Mucosa of descending colon (tissue), 3 donors: ENCODE data around the gene GALNT18. TPM values are rescaled to one million over a fixed set of nuclear protein-coding genes. Genes with fewer than 3 reads are reported as not detected.

Source experiments
- ATAC-seq: fragments of 200-7000 bp; cut with Tn5 transposase; one replicate; pipeline ENCODE4 v1.9.1; 2020; ENCODE audit warnings: mild to moderate bottlenecking, moderate library complexity
- DNase-seq, 3 donors: peaks; one replicate each; pipeline ENCODE4 v3.0.0-alpha.2; 2020
- H3K36me3 ChIP-seq: fragments of 200-600 bp; one replicate; pipeline ENCODE4 v1.8.0; 2021; ENCODE audit warnings: low read depth, mild to moderate bottlenecking
- H3K4me1 ChIP-seq: fragments of 200-600 bp; one replicate; pipeline ENCODE4 v1.8.0; 2021; ENCODE audit warnings: low read depth, mild to moderate bottlenecking
- H3K4me3 ChIP-seq: fragments of 200-600 bp; one replicate; pipeline ENCODE4 v1.8.0; 2021; ENCODE audit warnings: mild to moderate bottlenecking
- H3K9me3 ChIP-seq: fragments of 200-600 bp; one replicate; pipeline ENCODE4 v1.8.0; 2021; ENCODE audit warnings: mild to moderate bottlenecking
- intact Hi-C, 2 donors: fragments of 100-400 bp; cut with DNase I in 1 of 2; cut with micrococcal nuclease in 1 of 2; formaldehyde crosslinking; loops; one replicate each; pipeline versions ENCODE4 v1.11.0 to v1.11.1; 2022; cut with DNase I, micrococcal nuclease
- total RNA-seq, 3 donors: library from RNA; stranded (reverse); fragmentation: NEBNext Ultra II Directional in 2 of 3; extraction: Animal tissue kit (Norgen Biotek cat#: 25700) in 2 of 3; gene quantifications; one replicate each; pipeline versions ENCODE4 v1.2.1 to v1.2.4, GENCODE V29; 2021 to 2023
- TF ChIP-seq, protein P1 (sequence below): fragments of 200-600 bp; IDR thresholded peaks from one replicate; pipeline ENCODE4 v1.8.0; 2022; ENCODE audit warnings: antibody characterized with exemption, mild to moderate bottlenecking
- donor health status: DM: no; HTN: no; CAD: no; lungs with moderate emphysema.
- donor health status: DM: no; HTN: no; CAD: no.
- donor health status: DM: no; HTN: yes; CAD: no.

The GALNT18 gene
- total RNA-seq, 3 donors from 2014 or later = 2.0 to 27.8 (median 5.4) TPM

DNA sequence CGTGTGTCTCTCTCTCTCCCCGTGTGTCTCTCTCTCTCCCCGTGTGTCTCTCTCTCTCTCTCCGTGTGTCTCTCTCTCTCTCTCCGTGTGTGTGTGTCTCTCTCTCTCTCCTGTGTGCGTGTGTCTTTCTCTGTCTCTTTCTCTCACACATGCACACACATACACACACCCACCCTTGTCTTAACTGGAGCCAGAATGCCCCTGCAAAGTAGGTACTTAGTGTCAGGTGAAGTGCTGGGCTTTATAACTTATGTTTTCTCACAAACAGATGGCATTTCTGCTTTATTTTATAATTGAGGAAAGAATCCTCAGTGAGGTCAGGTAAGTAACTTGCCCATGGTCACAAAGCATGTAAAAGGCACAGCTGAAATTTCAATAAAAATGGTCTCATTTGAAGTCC is 374.7 kb downstream of the GALNT18 start:
- ATAC-seq (no peak), DNase-seq (no peak)
- no peaks in the 10 kb centered on the region for H3K9me3 ChIP-seq
- H3K4me3 ChIP-seq = no peak overlapping the region
- no peaks in the 10 kb centered on the region for H3K36me3 ChIP-seq
- intact Hi-C loops = no loop called here
- TF ChIP-seq, protein P1, sequence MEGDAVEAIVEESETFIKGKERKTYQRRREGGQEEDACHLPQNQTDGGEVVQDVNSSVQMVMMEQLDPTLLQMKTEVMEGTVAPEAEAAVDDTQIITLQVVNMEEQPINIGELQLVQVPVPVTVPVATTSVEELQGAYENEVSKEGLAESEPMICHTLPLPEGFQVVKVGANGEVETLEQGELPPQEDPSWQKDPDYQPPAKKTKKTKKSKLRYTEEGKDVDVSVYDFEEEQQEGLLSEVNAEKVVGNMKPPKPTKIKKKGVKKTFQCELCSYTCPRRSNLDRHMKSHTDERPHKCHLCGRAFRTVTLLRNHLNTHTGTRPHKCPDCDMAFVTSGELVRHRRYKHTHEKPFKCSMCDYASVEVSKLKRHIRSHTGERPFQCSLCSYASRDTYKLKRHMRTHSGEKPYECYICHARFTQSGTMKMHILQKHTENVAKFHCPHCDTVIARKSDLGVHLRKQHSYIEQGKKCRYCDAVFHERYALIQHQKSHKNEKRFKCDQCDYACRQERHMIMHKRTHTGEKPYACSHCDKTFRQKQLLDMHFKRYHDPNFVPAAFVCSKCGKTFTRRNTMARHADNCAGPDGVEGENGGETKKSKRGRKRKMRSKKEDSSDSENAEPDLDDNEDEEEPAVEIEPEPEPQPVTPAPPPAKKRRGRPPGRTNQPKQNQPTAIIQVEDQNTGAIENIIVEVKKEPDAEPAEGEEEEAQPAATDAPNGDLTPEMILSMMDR = no peak
- peaks cover 3% of the 10 kb centered on the region for H3K4me1 ChIP-seq

DNA sequence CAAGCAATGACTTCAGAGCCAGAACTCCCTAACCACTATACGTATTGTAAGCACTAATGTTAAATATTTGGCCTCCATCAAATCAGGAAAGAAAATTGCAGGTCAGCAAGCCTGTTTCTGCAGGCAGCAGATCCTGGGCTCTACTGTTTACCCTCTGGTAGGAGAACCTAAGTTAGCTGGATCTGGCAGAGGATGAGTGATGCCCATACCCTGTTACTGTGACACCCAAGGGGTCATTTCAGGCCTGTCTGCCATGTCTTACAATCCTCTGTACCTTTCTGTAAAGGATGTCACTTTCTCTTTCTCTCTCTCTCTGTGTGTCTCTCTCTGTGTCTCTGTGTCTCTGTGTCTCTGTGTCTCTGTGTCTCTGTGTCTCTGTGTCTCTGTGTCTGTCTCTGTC is 375.6 kb downstream of the GALNT18 start:
- H3K4me1 ChIP-seq = peaks cover 3% of the 10 kb centered on the region
- no peak for ATAC-seq
- TF ChIP-seq, protein P1 = no peak
- no peak overlapping the region for H3K4me3 ChIP-seq
- H3K36me3 ChIP-seq = no peaks in the 10 kb centered on the region
- no peak for DNase-seq
- intact Hi-C loops = no loop called here
- H3K9me3 ChIP-seq = no peaks in the 10 kb centered on the region

DNA sequence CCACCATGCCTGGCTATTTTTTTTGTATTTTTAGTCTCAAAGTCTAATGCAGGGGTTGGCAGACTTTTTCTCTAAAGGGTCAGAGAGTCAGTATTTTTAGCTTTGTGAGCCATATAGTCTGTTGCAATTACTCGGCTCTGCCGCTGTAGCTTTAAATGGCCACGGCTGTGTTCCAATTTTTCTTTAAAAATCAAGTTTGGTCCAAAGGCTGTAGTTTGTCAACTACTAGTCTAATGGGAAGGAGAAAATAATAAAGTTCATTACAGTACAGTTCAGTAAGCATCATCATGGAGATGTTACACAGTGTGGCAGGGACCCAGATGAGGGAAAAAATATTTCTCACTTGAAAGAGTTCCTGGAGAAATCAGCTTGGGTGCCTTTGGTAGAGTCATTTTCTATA is 376.4 kb downstream of the GALNT18 start:
- ATAC-seq = no peak
- H3K4me3 ChIP-seq = no peak overlapping the region
- no peaks in the 10 kb centered on the region for H3K9me3 ChIP-seq
- DNase-seq = no peak
- intact Hi-C loops = no loop called here
- TF ChIP-seq, protein P1 = no peak
- no peaks in the 10 kb centered on the region for H3K36me3 ChIP-seq
- H3K4me1 ChIP-seq = peaks cover 3% of the 10 kb centered on the region

DNA sequence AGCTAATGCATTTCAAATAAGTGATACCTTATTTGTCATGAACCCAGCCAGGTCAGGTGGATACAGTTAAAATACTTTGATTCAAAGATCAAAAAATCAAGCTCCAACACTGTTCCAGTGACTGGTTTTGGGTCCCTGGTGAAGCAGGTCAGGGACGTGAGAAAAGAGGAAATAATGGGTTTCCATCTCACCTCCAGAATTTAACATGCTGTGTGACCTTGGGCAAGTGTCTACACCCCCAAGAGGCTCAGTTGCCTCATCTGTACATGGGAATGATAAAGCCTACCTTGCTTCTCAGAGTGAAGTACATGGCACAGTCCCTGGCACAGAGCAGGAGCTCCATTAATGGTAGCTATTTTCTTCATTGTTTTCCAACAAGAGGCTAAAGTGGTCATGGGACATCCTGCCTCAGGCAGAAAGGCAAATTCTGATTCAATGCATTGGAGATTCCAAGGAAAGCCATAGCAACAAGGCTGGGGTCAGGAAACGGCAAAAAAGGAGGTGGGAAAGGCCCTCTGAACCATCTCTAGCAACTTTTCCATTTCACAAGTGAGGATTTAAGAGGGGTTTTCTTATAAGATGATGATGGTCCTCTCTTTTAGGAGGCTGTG is 377.2 kb downstream of the GALNT18 start:
- H3K9me3 ChIP-seq = no peaks in the 10 kb centered on the region
- H3K36me3 ChIP-seq = no peaks in the 10 kb centered on the region
- DNase-seq (no peak), ATAC-seq (no peak)
- TF ChIP-seq, protein P1 = no peak
- H3K4me3 ChIP-seq = no peak overlapping the region
- intact Hi-C loops = no loop called here
- H3K4me1 ChIP-seq = peaks cover 3% of the 10 kb centered on the region

DNA sequence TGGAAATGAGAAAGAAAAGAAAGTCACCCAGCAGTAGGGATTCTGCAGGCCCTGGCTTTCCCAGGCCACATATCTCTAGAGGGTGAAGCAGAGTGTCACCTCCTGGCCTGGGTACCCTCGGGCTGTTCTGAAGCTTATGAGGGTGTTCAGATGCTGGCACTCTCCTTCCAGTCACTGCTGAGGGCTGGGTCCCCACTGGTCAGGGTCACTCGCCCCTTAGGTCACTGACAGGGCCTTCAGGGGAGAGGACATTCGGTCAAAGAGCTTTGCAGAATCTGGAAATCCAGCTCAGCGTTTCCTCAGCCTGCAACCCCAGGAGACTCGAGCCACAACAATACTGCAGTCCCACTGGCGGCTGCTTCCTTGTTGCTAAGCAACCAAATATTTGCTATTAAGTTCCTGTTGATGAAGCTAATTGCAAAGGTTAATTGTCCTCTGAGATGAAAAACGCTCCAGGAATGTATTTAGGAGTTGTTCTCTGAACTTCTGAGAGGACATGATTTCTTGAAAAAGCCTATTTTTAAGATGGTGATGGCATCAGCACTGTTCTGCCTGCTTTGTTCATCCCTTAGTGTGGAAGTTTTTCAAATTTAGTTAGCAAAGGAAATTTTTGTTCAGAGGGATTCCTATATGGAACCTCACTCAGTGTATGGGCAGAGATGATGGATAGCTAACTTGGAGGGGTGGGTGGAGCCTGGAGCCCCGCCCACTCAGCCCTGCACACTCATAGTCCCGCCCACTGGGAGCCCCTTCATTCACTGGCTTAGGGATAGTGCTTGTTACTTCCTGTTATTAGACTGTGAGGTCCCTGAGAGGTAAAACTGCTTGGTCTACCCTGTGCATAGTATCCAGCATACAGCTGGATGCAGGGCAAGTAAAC is 378.0 kb downstream of the GALNT18 start:
- DNase-seq = peak in 1 of 3 donors; percentile 23
- peak; percentile 58 for ATAC-seq
- TF ChIP-seq, protein P1 = no peak
- no peaks in the 10 kb centered on the region for H3K36me3 ChIP-seq
- H3K9me3 ChIP-seq = no peaks in the 10 kb centered on the region
- peaks cover 3% of the 10 kb centered on the region for H3K4me1 ChIP-seq
- H3K4me3 ChIP-seq = no peak overlapping the region
- intact Hi-C loops = no loop called here
